Smooth muscle cell of the brain vasculature (primary cell): Measurements from ENCODE around the gene UXS1.
A peak's percentile ranks its signal among the peaks of the same experiment; 100 is the strongest.

ENCODE experiments used
- DNase-seq: peaks from one replicate; pipeline ENCODE4 v3.0.0-alpha.2; 2012; ENCODE audit warnings: low read depth, low spot score

The UXS1 gene

GRCh38 chr2:106189764-106190468 lies 4.2 kb downstream of the UXS1 start:
- no peak for DNase-seq

- DNase-seq, result no peak
Observed at GRCh38 chr2:106189325-106189724, 4.8 kb downstream of the UXS1 start.

GRCh38 chr2:106187273-106187891 lies 6.7 kb downstream of the UXS1 start:
- DNase-seq, result no peak

DNA sequence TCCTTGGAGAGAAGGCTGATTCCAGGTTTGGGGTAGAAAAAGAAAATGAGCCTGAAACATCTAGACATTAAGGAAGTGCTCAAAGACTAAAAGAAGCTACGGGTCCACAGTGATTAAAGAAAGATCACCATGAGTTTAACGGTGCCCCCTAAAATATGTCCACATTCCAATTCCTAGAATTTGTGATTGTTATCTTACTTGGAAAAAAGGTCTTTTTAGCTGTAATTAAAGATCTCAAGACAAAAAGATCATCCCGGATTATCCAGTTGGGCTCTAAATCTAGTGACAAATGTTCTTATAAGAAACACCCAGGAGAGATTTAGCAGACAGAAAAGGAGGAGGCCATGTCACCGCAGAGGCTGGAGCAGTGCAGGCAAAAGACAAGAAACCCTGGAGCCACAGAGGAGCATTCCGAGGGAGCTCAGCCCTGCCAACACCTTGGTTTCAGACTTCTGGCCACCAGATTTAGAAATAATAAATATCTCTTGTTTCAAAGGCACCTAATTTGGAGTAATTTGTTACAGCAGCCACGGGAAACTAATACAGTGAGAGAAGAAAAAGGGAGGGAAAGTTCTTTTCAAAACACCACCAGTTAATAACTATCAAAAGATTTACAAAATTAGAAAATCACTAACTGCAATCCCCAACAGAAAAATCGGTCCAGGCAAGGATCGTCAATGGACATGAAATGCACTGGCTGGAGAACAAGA lies 8.5 kb downstream of the UXS1 start:
- DNase-seq, result no peak

DNA sequence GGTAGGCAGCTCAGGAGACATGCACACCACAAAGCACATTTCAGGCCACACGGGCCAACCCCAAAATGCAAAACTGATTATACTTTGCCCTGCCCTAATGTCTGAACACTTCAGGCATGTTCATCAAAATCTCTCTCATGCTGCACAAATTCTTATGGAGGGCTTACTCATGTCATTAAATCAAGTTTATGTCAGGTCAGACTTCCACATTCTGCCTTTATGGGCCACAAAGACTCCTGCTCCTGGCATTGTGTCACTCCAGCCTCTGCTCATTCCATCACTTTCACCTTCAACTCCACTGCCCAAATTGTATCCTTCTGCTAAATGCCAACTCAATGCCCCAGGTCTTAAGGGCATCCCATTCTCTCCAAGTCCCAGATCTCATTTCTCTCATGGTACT lies 9.2 kb downstream of the UXS1 start:
- DNase-seq, result no peak

DNA sequence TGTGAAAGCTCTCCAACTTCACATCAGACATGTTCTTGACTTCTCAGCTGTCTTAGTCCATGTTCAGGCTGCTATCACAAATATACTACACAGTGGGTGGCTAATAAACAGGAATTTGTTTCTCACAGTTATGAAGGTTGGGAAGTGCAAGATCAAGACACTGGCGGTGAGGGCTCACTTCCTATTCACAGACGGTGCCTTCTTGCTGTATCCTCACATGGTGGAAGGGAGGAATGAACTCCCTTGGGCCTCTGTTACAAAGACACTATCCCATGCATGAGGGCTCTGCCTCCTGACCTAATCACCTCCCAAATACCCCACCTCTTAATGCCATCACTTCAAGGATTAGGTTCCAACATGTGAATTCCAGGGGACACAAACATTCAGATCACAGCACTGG lies 9.7 kb downstream of the UXS1 start:
- DNase-seq, result no peak

DNA sequence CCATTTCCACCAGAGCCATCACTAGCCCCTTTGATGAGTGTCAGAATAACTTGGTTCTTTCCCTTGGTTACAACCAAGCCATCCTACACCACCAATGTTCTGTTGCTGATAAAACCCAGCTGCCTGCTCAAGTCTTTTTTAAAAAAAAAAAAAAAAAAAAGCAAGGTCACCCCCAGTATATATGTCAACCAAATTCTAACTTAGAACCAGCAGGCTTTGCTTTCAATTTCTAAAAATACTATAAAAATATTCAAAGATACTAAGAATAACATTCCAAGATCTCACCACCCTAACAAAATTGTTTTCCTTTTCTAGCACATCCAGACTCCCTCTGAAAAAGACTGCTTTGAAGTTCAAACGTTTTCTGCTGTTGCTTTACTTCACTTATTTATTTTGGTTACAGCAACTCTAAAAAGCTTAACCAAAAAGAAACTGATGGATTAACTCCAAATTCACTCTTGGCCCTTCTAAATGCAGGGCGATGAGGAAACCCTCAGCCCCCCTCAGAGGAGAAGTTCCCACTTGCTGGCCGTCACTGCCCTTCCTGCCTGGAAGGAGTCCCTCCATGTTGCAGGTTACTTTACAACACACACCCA lies 10.9 kb downstream of the UXS1 start:
- peak; percentile 56 for DNase-seq

- no peak for DNase-seq
Observed at GRCh38 chr2:106181064-106181463, 13.0 kb downstream of the UXS1 start.

- no peak for DNase-seq
Observed at GRCh38 chr2:106180602-106181001, 13.5 kb downstream of the UXS1 start.

DNA sequence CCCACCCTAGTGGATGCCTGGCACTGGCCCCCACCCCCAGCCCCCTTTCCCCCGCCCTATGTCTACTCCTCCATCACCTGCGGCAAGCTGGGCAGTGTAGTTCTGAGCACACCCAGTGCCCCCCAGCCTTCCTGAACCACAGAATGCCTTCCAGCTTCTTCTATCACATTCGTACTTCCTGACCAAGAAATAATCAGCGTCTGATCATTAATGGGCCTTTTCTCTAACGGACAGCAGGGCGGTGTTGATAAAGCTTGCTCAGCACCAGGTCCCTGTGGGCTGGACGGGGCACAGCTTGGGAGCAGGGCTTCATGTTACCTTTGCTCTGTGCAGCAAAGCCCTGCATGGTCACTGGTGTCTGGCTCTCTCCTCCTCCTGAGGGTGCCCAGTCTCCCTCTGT lies 15.4 kb downstream of the UXS1 start:
- no peak for DNase-seq

DNA sequence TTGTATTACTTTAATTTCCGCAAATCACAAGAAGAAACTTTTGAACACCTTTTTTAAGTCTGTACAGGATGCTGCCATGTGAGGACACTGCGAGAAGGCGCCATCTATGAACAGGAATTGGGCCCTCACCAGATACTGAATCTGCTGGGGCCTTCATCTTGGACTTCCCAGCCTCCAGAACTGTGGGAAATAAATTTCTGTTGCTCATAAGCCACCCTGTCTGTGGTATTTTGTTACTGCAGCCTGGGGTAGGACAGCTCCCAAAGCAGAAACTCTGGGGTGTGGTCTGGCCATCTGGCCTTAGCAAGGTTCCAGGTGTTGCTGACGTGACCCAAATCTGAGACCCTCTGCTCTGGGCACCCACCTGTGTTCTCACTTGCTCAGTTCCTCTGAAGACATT lies 16.5 kb downstream of the UXS1 start:
- no peak for DNase-seq

- no peak for DNase-seq
Observed at GRCh38 chr2:106176446-106177099, 17.5 kb downstream of the UXS1 start.

DNA sequence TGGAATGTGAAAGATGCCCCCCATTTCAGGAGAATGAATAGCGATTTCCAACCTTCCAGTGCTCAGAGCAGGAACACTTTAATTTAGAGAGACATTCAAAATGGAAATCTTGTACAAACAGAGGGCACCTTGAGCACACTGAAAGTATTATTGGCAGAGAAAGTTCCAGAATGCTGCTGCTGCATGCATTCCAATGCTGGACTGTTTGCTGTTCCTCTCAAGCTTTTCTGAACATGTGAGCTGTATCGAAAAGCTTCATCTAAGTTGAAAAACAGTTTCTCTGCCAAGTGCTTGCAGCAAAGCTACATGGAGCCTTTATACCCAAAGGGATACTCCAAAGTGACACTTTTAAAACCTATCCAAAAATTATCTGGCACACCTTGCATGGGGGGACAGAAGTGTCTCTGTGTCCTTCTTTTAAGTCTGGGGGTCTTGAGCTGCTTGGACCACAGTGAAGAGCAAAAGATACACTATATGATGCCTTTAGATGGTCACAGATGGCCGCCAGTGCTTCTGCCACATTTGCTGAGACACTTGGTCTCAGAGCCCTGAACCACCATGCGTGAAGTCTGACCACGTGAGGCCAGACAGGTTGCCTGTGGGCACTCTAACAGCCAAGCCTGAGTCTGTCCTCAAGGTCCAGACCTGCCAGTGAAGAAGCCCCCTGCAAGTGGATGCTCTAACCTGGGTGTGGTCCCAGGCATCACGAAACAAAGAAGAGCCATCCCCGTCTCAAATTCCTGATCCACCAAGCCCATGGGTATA lies 18.8 kb downstream of the UXS1 start:
- DNase-seq, result no peak

DNA sequence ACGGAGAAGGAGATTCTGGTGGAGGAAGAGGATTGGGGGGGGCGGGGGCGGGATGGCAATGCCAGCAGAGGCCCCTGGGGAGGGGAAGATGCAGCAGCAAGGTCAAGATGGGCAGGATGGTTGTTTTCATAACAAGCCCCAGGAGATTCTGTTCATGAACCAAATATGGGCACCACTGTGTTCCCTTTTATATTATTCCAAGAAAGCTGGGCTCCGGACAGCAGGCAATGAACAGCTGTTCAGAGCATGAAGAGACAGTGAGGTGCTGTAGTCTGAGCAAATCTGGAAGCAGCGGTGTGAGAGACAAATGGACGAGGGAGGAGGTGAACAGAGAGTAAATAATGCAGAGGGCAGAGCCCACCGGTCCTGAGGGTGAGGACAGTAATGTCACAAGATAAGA lies 20.0 kb downstream of the UXS1 start:
- DNase-seq, result no peak

GRCh38 chr2:106172649-106173048 lies 21.5 kb downstream of the UXS1 start:
- no peak for DNase-seq

DNA sequence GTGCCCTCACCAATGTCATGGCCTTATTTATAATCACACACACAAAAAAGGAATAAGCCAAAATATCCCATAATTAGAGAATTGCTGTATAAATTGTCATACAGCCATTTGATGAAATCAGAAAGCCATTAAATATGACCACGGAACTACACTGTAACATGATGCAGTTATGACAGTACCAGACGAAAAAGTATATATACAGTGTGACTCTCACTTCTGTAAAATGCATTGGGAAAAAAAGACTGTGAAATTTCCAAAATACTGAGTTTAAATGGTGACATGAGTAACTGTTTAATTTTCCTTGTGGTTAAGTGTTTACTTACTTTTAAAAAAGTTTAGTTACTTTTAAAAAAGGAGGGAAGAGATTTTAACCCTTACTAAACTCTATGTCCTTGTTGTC lies 25.4 kb downstream of the UXS1 start:
- no peak for DNase-seq

GRCh38 chr2:106167067-106167466 lies 27.0 kb downstream of the UXS1 start:
- DNase-seq, result no peak

- DNase-seq, result no peak
Observed at GRCh38 chr2:106165561-106165960, 28.5 kb downstream of the UXS1 start.

GRCh38 chr2:106165029-106165428 lies 29.1 kb downstream of the UXS1 start:
- no peak for DNase-seq

- no peak for DNase-seq
Observed at GRCh38 chr2:106163948-106164545, 30.1 kb downstream of the UXS1 start.
